Bronchial epithelial cell (primary cell): ENCODE data around the gene OBP2B. TPM values are rescaled to one million over a fixed set of nuclear protein-coding genes. Genes with fewer than 3 reads are reported as not detected.

ENCODE experiments used
- DNase-seq: peaks from one replicate; pipeline ENCODE4 v3.0.0-alpha.2; 2010; ENCODE audit warnings: low read depth
- FAIRE-seq: peaks from 2 replicates; lab custom pipeline; 2011; peaks lifted over from hg19 to GRCh38; lab: Jason Lieb, UNC
- H3K27me3 ChIP-seq: 2 replicates; pipeline ENCODE4 v1.5.1; 2011; ENCODE audit warnings: low read length; ENCODE audit not compliant: control insufficient read depth, insufficient read depth
- H3K36me3 ChIP-seq: 2 replicates; pipeline ENCODE4 v1.5.1; 2011; ENCODE audit warnings: low read length; ENCODE audit not compliant: control insufficient read depth, insufficient read depth
- H3K4me3 ChIP-seq: 2 replicates; pipeline ENCODE4 v1.5.1; 2011; ENCODE audit warnings: mild to moderate bottlenecking, low read depth, low read length, control low read depth
- CTCF ChIP-seq: IDR thresholded peaks from 2 replicates; pipeline ENCODE4 v1.5.1; 2011; ENCODE audit warnings: mild to moderate bottlenecking, moderate library complexity, low read length, control low read depth, inconsistent platforms; ENCODE audit not compliant: insufficient read depth, severe bottlenecking
- total RNA-seq: library from RNA; depleted of rRNA; stranded (reverse); fragments of >200 nt; gene quantifications from 2 replicates; pipeline ENCODE4 v1.2.1, GENCODE V29; 2014

The OBP2B gene
- total RNA-seq, 1 donor from 2014 or later = not detected

- H3K4me3 ChIP-seq = no peak overlapping the region
- FAIRE-seq (no peak), DNase-seq (no peak)
- TF ChIP-seq CTCF = no peak
- peaks cover 4% of the 10 kb centered on the region for H3K27me3 ChIP-seq
- no peaks in the 10 kb centered on the region for H3K36me3 ChIP-seq
These were observed 39.9 kb downstream of the OBP2B start for GRCh38 chr9:133169102-133169501.

DNA sequence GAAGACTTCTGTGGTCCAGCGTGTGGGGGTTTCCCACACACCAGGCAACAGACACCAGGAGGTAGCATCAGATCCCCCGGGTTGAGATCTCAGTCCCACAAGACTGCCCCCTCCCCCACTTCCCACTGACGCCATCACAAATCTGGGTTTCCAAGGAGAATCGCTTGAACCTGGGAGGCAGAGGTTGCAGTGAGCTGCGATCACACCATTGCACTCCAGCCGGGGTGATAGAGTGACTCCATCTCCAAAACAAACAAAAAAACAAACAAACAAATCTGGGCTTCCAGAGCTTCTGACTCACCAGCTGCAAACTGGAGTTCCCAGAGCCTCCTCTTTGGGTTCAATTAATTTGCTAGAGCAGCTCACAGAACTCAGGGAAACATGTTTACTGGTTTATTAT is 40.6 kb downstream of the OBP2B start:
- no peak for FAIRE-seq
- Histone ChIP-seq H3K4me3 (no peak overlapping the region), H3K36me3 (no peaks in the 10 kb centered on the region), H3K27me3 (peaks cover 4% of the 10 kb centered on the region)
- DNase-seq = no peak
- no peak for TF ChIP-seq CTCF

DNA sequence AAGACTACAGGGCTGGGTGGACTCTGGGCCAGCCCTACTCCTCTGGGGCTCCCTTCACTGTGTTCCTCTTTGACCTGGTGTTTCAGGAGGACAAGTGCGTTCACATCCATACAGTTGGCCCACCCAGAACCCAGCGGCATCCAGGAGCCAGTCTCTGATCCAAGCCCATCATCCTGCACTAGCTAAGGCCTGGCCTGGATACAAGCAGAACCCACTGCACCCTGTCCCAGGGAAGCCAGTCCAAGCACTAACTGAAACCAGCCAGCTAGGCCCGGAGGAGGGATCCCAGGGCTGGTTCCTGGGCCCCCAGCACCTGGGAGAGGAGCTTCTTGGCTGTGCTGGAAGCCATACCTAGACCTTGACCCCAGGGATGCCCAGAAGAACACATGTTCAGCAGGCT is 41.3 kb downstream of the OBP2B start:
- DNase-seq (no peak), FAIRE-seq (no peak)
- no peaks in the 10 kb centered on the region for H3K36me3 ChIP-seq
- H3K4me3 ChIP-seq = no peak overlapping the region
- no peak for TF ChIP-seq CTCF
- H3K27me3 ChIP-seq = peaks cover 9% of the 10 kb centered on the region

DNA sequence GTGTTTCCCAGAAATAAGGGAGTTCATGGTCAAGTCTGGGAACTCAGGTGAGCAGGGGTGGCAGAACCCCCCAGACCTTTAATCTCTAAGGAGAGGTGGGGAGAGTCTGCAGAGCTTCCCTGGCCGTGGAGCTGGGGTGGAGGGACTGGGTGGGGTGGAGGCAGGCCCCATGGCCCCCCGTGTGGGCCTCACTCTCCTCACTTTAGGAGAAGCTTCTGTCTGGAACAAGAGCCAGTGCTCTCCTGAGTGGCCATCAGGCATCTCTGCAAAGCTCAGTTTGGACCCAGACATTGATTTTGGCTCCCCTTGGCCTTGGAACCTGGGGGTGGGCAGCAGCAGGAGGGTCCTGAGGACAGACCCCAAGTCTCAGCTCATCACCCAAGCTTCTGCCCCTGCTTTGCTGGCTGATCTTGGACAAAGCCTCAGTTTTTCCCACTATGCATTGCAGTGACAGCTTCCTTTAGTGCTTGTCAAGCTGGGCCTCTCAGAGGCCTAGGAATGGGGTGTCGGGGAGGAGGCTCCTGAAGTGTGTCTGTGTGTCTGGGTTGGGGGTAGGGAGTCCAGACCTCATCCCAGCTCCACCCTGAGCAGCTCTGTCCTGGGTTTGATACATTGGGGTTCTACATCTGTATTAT is 41.8 kb downstream of the OBP2B start:
- H3K27me3 ChIP-seq = peaks cover 11% of the 10 kb centered on the region
- DNase-seq = no peak
- no peak for FAIRE-seq
- TF ChIP-seq CTCF = no peak
- no peak overlapping the region for H3K4me3 ChIP-seq
- no peaks in the 10 kb centered on the region for H3K36me3 ChIP-seq

DNA sequence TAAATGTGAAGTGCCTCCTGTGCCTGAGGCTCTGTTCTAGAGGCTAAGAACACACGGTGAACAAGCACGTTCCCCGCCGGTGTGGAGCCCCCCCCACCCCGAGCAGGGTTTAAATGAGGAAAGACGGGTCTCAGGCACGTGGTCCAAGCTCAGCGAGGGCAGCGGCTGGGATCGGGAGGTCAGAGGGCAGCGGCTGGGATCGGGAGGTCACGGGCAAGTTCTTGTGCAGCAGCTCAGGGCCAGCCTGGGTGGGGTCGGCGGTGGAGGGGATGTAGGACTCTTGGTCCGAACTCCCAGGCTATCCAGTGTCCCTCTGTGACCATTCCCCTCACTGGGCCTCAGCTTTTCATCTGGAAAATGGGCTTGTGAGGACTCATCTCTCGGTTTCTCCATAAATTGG is 42.7 kb downstream of the OBP2B start:
- H3K27me3 ChIP-seq = peaks cover 8% of the 10 kb centered on the region
- no peaks in the 10 kb centered on the region for H3K36me3 ChIP-seq
- no peak overlapping the region for H3K4me3 ChIP-seq
- FAIRE-seq = no peak
- TF ChIP-seq CTCF = no peak
- DNase-seq = no peak

GRCh38 chr9:133165452-133165730 is 43.7 kb downstream of the OBP2B start:
- Histone ChIP-seq H3K4me3 (no peak overlapping the region), H3K36me3 (no peaks in the 10 kb centered on the region), H3K27me3 (peaks cover 8% of the 10 kb centered on the region)
- no peak for FAIRE-seq
- no peak for DNase-seq
- TF ChIP-seq CTCF = no peak
